Ramos (cell line): ENCODE results near the gene DUS1L.

Experiments
- in situ Hi-C: fragments of 300-500 bp; cut with MboI; formaldehyde crosslinking; loops from one replicate; pipeline ENCODE4 v1.14.3; 2022; ENCODE audit warnings: low sequenced_read_pairs; ENCODE audit not compliant: unreplicated experiment

Gene DUS1L

DNA sequence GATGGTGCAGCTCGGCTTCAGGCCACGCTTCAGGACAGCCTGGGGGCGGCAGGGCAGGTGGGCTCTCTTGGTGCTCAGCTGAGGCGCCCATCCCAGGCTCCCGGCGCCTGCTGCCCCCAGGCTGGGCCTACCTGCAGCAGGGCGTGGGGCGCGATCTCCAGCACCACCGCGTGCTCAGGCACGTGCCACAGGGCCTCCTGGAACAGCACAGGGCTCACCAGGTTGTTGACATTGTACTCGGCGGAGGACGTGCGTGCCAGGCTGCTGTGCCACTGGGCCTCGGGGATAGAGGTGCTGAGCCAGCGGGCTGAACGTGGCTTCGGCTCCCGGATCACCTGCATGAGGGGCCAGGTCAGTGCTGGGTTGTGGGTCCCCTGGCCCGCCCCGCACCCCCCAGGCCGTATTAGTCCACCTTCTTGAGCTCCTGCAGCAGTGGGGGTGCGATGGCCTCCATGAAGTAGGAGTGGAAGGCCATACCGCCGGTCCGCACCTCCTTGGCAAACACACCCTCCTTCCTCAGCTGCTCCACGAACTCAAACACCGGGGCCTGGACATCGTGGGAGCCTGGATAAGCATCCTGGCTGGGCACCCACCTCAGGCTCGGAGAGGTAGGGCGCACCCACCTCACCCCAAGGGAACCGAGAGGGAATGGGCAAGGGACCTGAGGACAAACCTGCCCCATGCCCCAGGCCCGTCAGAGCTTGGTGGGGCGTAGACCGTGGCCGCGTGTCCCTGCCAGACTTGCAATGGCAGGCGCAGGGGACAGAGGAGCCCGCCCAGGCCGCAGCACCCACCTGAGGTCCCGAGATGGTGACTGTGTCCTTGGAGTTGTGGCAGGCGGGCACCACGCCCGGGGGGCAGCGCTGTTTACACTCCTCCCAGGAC, 23.5 kb upstream of the DUS1L start:
- in situ Hi-C loops, result no loop called here

DNA sequence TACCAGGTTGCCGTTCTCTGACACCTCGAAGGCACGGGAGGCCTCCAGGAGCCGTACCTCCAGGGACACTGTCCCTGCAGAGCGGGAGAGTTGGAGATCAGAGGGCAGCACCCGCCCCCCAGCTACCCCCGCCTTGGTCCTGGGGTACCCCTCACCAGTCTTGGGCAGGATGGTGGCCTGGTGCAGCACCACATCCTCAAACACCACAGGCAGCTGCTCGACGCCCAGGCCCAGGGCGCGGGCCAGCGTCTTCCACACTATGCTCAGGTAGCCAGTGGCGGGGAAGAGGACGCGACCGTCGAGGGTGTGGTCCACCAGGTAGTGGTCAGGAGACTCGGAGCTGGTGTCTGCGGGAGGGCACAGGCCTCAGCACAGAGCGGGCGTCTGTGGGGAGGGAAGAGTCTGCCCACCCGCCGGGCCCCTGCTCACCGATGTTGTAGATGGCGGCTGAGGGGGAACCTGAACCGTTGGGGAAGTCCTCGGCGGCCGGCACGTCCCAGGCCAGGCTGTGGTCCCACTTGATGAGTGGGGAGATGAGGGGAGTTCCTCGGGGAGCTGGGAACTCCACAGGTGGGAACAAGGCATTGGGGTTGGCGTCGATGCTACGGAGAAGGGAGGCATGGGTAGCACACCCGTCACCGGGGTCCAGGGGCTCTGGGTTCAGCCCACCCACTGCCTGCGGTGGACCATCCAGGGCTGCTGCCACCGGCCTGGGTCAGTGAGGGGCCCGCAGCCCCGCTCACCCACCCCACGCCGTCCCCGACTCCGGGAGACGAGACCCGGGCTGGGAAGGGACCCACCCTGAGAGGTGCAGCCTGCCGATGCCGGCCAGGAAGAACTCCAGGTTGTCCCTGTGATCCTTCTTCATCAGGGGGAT, 22.6 kb upstream of the DUS1L start:
- in situ Hi-C loops, result no loop called here

DNA sequence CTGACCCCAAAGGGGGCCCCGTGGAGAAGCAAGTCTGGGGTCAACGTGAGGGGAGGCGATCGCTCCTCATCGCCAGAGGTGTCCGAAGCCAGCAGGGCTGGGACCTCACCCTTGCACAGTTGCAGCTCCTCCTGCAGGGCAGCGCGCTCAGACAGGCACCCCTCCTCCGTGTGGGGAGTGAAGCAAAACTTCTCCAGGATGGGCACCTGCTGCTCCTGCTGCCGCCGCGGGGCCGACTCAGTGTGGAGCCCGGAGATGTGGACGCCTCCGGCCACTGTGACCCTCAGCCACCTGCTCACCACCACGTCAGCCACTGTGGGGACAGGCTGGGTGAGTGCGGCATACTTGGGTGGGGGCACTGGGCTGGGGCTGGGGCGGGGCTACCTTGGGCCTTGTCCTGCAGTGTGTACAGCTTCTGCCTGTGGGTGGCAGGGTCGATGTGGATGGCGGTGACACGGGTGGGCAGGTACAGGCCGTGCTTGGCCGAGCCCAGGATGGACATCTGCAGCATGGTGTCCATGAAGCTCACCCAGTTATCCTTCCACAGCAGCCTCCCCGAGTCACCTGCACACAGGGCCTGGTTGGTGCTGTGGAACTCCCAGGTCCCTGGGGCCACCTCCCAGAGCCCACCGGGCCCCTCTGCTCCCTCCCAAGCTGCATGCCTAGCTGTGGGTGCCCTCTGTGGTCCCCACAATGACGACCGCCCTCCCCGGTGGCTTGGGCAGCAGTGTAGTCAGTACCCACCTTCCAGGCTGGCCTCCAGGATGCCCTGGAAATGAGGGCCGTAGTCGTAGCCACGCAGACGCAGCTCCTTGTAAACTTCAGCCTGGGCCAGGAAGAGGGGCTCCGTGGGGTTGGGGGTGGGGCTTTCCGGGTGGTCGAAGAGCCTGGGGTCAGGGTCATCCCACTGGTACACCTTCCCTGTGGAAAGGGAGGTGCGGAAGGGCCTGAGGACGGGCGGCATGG, 21.6 kb upstream of the DUS1L start:
- in situ Hi-C loops, result no loop called here

DNA sequence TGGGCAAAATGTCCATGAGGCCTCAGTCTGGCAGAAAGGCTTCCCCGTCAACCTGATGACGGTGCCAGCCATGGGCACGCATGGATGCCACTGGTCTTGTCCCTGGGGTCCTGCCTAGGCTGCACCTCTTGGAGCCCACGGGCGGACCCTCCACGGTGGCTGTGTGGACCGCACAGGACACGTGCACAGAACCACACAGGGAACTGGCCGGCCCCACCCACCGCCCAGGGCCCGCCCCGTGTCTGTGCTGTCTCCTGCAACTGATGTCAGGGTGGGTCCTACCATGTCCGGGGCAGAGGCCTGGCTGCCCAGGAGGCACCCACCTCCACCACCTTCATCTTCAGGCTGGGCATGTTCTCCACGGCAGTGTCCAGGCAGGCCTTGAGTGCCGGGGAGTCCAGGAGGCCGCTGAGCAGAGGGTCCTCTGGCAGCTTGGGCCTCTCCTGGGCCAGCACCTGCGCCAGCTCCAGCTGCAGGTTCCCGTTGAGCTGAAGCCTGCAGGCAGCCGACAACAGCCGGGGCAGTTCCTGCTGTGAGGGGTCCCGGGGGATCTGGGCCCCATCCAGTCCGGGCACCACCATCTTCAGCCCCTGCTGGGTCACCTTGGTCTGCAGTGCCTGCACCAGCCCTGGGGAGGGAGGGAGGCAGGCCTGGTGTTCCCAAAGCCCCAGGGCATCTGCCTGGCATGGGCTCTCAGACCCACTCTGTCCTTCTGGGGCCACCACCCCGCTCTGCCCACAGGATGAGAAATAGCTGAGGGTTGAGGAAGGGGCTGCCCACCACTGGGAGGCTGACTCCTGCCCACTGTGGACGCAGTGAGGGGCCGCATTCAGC, 20.5 kb upstream of the DUS1L start:
- in situ Hi-C loops, result no loop called here

DNA sequence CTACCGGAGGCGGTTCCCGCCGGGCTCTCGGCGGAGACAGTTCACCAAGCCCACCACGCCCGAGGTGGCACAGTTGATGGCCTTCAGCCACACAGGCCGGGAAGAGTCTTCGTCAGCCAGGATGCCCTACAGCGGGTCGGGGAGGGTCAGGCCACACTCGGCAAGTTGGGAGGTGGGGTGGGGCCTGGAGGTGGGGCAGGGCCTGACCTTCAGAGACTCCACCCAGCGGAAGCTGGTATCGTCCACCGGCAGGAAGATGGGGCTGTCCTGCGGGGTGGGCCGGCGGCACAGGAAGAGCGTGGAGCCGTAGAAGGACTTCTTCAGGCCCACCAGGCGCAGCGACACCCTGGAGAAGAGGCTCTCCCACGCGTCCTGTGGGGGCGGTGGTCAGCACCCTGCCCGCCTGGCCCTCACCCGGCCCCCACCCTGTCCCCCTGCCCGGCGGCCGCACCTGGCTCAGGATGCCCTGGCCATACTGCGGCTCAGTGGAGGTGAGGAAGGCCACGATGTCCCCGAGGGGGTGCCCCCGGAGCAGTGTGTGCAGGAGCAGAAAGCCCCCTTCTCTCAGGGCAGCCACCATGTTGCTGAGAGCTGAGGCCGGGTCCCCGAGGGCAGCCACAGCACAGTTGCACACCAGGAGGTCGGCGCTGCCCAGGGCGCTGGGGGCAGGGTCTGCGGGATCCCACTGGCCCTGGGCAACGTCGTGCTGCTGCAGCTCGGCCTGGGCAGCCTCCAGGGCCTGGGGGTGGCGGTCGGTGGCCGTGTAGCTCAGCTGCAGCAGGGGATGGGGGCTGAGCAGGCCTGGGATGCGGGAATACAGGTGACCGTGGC, 19.6 kb upstream of the DUS1L start:
- in situ Hi-C loops, result no loop called here

DNA sequence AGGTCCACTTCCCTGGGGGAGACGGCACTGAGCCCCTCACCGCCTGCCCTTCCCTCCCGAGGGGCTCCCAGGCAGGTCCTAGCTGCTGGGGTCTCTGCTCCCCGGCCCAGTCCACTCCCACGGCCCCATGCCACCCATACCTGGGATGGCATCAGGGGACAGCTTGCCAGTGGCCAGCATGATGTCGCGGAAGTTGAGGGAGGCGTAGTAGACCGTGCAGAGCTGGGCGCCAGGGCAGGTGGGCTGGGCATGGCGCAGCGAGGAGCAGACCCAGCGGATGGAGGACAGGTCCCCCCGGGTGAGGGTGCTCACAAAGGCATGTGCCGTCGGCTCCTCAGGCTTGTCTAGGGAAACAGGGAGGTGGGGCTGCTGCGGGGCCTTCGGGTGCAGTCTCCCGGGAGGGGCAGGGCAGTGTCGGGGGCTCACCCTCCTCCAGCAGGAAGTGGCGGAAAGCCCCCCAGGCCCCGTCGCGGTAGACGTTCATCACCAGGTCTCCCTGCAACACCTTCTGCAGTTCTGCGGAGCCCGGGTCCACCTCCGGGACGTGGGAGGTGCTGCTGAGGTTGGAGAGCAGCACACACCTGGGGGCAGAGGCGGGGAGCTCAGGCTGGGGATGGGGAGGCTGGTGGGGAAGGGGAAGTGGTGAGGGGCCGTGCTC, 18.9 kb upstream of the DUS1L start:
- in situ Hi-C loops, result no loop called here

DNA sequence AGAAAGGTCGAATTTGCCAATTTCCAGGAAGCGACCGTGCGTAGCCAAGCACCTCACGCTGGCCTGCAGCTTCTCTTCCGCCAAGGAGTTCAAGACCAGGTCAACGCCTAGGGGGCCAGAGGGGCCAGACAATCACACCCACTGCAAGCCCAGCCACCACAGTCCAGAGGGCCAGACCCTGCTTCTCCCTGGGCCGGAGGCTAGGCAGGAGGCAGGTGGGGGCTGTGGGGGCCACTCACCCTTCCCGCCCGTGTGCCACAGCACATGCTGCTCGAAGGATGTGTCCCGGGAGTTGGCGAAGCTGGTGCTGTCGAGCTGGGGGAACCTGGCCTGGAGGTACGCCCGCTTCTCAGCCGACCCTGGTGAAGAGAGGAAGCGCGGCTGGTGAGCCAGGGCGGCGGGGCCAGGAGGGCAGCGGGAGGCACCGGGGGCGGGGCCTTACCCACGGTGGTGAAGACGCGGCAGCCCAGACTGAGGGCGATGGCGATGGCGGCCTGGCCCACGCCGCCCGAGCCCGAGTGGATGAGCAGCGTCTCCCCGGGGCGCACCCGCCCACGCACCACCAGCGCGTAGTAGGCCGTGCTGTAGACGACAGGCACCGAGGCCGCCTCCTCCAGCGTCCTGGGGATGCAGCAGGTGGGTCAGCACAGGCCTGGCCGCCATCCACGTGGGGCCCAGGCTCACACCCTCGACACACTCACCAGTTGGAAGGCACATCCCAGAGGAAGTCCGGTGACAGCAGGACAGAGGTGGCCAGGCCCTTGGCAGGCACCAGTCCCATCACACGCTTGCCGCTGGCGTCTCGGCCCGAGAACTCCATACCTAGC, 18.1 kb upstream of the DUS1L start:
- in situ Hi-C loops, result no loop called here

GRCh38 chr17:82083009-82083408, 17.4 kb upstream of the DUS1L start:
- in situ Hi-C loops, result no loop called here

GRCh38 chr17:82082456-82082855, 16.9 kb upstream of the DUS1L start:
- in situ Hi-C loops, result no loop called here

DNA sequence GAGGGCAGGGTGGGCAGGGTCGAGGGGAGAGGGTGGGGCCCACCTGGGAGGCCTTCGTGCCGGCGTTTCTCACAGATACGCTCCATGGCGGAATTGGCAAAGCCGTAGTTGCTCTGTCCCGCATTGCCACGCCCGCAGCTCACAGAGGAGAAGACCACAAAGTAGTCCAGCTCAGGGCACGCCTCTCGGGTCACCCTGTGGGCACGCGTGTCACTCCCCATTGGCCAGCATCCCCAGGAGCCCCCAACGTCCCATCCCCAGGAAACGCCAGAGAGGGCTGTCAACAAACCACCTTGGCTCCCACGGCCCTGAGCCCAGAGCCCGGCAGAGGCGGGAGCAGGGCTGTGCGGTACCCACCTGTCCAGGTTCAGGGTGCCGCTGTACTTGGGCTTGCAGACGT, 16.4 kb upstream of the DUS1L start:
- in situ Hi-C loops, result no loop called here

- in situ Hi-C loops, result no loop called here
Observed at GRCh38 chr17:82081546-82081945, 15.9 kb upstream of the DUS1L start.

DNA sequence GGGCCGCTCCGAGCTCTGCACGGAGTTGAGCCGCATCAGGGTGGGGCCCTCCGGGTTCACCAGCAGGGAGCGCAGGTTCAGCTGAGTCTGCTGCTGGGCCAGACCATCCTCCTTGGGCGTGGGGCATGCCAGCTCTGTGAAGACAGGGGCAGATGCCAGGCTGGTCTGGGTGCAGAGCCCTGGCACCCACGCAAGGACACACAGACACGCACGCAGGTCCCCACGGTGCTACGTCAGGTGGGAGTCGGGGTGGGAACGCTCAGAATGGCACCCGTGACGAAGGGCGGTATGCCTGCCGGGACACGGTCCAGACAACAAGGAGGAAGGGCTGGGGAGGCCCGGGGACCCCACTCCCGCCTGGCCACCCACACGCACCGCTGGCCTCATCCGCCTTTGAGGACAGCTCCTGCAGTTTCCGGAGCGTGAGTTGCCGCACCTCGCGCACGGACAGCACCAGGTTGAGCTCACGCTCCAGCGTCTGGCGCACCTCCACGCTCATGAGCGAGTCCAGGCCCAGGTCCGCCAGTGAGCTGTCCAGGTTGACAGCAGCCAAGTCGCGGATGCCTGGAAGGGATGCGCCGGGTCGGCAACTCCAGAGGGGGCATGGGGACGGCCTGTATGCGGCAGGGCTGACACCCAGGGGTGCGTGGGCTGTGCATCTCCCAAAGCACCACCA, 15.3 kb upstream of the DUS1L start:
- in situ Hi-C loops, result no loop called here

- in situ Hi-C loops, result no loop called here
Observed at GRCh38 chr17:82080048-82080788, 14.6 kb upstream of the DUS1L start.

- in situ Hi-C loops, result no loop called here
Observed at GRCh38 chr17:82079001-82079677, 13.5 kb upstream of the DUS1L start.

DNA sequence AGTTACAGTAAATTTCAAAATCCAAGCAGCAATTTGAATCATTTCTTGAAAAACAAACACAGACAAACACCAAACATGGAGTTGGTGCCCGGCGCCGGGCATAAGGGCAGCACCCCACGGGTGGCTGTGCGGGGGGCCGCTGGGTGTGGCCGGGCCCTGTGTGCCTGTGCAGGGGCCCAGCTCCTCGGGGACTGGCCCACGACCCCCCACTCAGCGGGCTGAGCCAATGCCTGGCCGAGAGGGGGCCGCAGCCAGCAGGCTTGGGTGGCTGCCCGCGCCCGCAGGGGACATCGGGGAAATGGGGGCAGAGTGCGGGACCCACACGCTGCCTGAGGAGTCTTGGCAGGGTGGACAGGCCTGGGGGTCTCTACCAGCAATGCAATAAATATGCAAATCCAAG, 12.8 kb upstream of the DUS1L start:
- in situ Hi-C loops, result no loop called here
